HCT116 (cell line): ENCODE data around the gene GOLGA1. TPM values are rescaled to one million over a fixed set of nuclear protein-coding genes. Genes with fewer than 3 reads are reported as not detected.

Source experiments
- ATAC-seq: fragments of 200-7000 bp; cut with Tn5 transposase; 2 replicates; pipeline ENCODE4 v1.9.1; 2020; ENCODE audit warnings: mild to moderate bottlenecking, moderate library complexity
- BruUV-seq: library from RNA; stranded (reverse); fragments of 400-500 nt; replicated peaks from 2 replicates; lab custom pipeline; 2021; lab: Mats Ljungman, UMichigan
- CTCF ChIA-PET: fragments of 300-600 bp; sonication (Branson Sonifier 250); formaldehyde crosslinking; loops from one replicate; lab custom pipeline; 2021; ENCODE audit warnings: antibody characterized with exemption; lab: Charles Lee
- POLR2A ChIA-PET: fragments of 300-600, 350-600 bp; sonication (Branson Sonifier 250); formaldehyde crosslinking; loops from one replicate; lab custom pipeline; 2021; ENCODE audit warnings: antibody characterized with exemption; lab: Charles Lee
- RAD21 ChIA-PET, 2 experiments: fragments of 300-600 bp; sonication (Branson Sonifier 250); formaldehyde crosslinking; loops; one replicate each; lab custom pipeline; 2023; ENCODE audit warnings: low total read pairs in 2 of 2; ENCODE audit not compliant: uncharacterized antibody in 2 of 2, unreplicated experiment in 2 of 2, low non-redundant PET in 1 of 2; lab: Charles Lee
- DNase-seq: peaks from one replicate; pipeline ENCODE4 v3.0.0-alpha.2; 2010; ENCODE audit warnings: low read depth, low spot score
- H2AFZ ChIP-seq: fragments of 200-600 bp; shearing (Covaris generic), sonication (generic); 2 replicates; pipeline ENCODE4 v1.6.1; 2017; ENCODE audit warnings: low read depth, mixed run types, mixed read lengths, antibody characterized with exemption, low read length; ENCODE audit not compliant: poor library complexity, severe bottlenecking
- H3K27ac ChIP-seq: 2 replicates; pipeline ENCODE4 v1.5.1; 2012; ENCODE audit warnings: low read depth, low read length
- H3K27me3 ChIP-seq: fragments of 200-600 bp; sonication (generic); 2 replicates; pipeline ENCODE4 v1.6.1; 2016; ENCODE audit warnings: mixed run types, low read length, mixed read lengths; ENCODE audit not compliant: insufficient read depth
- H3K36me3 ChIP-seq, 2 experiments: fragments of 200-500 bp in 1 of 2; fragments of 200-600 bp in 1 of 2; sonication (Bioruptor generic) in 1 of 2; sonication (generic) in 1 of 2; 2 replicates each; pipeline versions ENCODE4 v1.5.1 to v1.6.1; 2014 to 2016; ENCODE audit warnings: low read length in 2 of 2, inconsistent platforms in 1 of 2, mixed read lengths in 1 of 2, mixed run types in 1 of 2; ENCODE audit not compliant: insufficient read depth in 2 of 2, control insufficient read depth in 1 of 2
- H3K4me1 ChIP-seq, 2 experiments: fragments of 200-600 bp in 1 of 2; sonication (generic) in 1 of 2; 2 replicates each; pipeline versions ENCODE4 v1.5.1 to v1.6.1; 2012 to 2017; ENCODE audit warnings: low read length in 2 of 2, inconsistent platforms in 1 of 2, mild to moderate bottlenecking in 1 of 2, mixed read lengths in 1 of 2, mixed run types in 1 of 2, moderate library complexity in 1 of 2; ENCODE audit not compliant: insufficient read depth in 2 of 2, control insufficient read depth in 1 of 2
- H3K4me2 ChIP-seq: fragments of 200-600 bp; sonication (generic); 2 replicates; pipeline ENCODE4 v1.6.1; 2017; ENCODE audit warnings: mixed run types, low read length, mixed read lengths
- H3K4me3 ChIP-seq, 2 experiments: fragments of 200-600 bp in 1 of 2; sonication (generic) in 1 of 2; replicated peaks in 1 of 2; 2 replicates each; pipeline ENCODE4 v1.5.1; 2011 to 2016; ENCODE audit warnings: low read length in 2 of 2, control low read depth in 1 of 2, low read depth in 1 of 2, mild to moderate bottlenecking in 1 of 2, mixed read lengths in 1 of 2, mixed run types in 1 of 2
- H3K79me2 ChIP-seq: fragments of 200-600 bp; sonication (generic); 2 replicates; pipeline ENCODE4 v1.6.1; 2017; ENCODE audit warnings: mild to moderate bottlenecking, mixed run types, low read length, moderate library complexity, mixed read lengths; ENCODE audit not compliant: insufficient read depth
- H3K9ac ChIP-seq: fragments of 200-600 bp; sonication (generic); 2 replicates; pipeline ENCODE4 v1.6.1; 2016; ENCODE audit warnings: low read length, mixed read lengths
- H3K9me2 ChIP-seq: fragments of 200-600 bp; sonication (generic), shearing (Covaris generic); 2 replicates; pipeline ENCODE4 v1.6.1; 2017; ENCODE audit warnings: mixed run types, mild to moderate bottlenecking, moderate library complexity; ENCODE audit not compliant: insufficient read depth
- H3K9me3 ChIP-seq, 2 experiments: fragments of 200-500 bp in 1 of 2; fragments of 200-600 bp in 1 of 2; sonication (Bioruptor generic) in 1 of 2; sonication (generic) in 1 of 2; 2 replicates each; pipeline ENCODE4 v1.6.1; 2014 to 2017; ENCODE audit warnings: low read length in 2 of 2, mixed read lengths in 2 of 2, inconsistent platforms in 1 of 2, low read depth in 1 of 2, mild to moderate bottlenecking in 1 of 2, mixed run types in 1 of 2, moderate library complexity in 1 of 2; ENCODE audit not compliant: control insufficient read depth in 1 of 2, insufficient read depth in 1 of 2
- H4K20me1 ChIP-seq: fragments of 200-600 bp; sonication (generic), shearing (Covaris generic); 2 replicates; pipeline ENCODE4 v1.6.1; 2017; ENCODE audit warnings: mixed run types, mild to moderate bottlenecking, moderate library complexity; ENCODE audit not compliant: insufficient read depth
- CTCF ChIP-seq, 3 experiments: fragments of 200-600 bp in 1 of 3; sonication (generic) in 1 of 3; IDR thresholded peaks in 2 of 3; conservative IDR thresholded peaks in 1 of 3; 2 replicates each; pipeline ENCODE4 v1.5.1; 2012 to 2017; ENCODE audit warnings: low read depth in 2 of 3, low read length in 2 of 3, antibody characterized with exemption in 1 of 3, borderline replicate concordance in 1 of 3, control low read depth in 1 of 3, mild to moderate bottlenecking in 1 of 3, mixed read lengths in 1 of 3, mixed run types in 1 of 3, moderate library complexity in 1 of 3; ENCODE audit not compliant: insufficient read depth in 1 of 3
- ELF1 ChIP-seq: IDR thresholded peaks from 2 replicates; pipeline ENCODE4 v1.6.1; 2012; ENCODE audit warnings: low read depth, borderline replicate concordance
- EZH2phosphoT487 ChIP-seq: fragments of 200-600 bp; IDR thresholded peaks from 2 replicates; pipeline ENCODE4 v1.6.1; 2018; ENCODE audit warnings: antibody characterized with exemption, borderline replicate concordance
- JUND ChIP-seq: IDR thresholded peaks from 2 replicates; pipeline ENCODE4 v1.6.1; 2012
- MAX ChIP-seq: IDR thresholded peaks from 2 replicates; pipeline ENCODE4 v1.6.1; 2012
- POLR2A ChIP-seq: IDR thresholded peaks from 2 replicates; pipeline ENCODE4 v1.7.0; 2011; ENCODE audit warnings: borderline replicate concordance; ENCODE audit not compliant: insufficient read depth, insufficient read length; ENCODE audit errors: extremely low read depth
- POLR2AphosphoS5 ChIP-seq: IDR thresholded peaks from 2 replicates; pipeline ENCODE4 v1.6.1; 2011; ENCODE audit warnings: mild to moderate bottlenecking, low read depth, low read length, moderate library complexity
- intact Hi-C: fragments of 100-400 bp; cut with micrococcal nuclease; formaldehyde crosslinking; loops from 2 replicates; pipeline ENCODE4 v1.10.0; 2022
- total RNA-seq: library from RNA; stranded (reverse); gene quantifications from one replicate; pipeline ENCODE4 v1.2.1, GENCODE V29; 2021; ENCODE audit not compliant: unreplicated experiment

Gene GOLGA1
- total RNA-seq, 1 experiment from 2014 or later: 13.1 TPM

- intact Hi-C loops: loop anchor here (1.0 to 10.0 kb wide), 4 partner anchors 39 to 437 kb away; partner anchors contain the start of gene PSMB7
- no peak overlapping the region for H3K9ac ChIP-seq
Observed at GRCh38 chr9:124852121-124852828, 88.6 kb downstream of the GOLGA1 start.

More at GRCh38 chr9:124852121-124852828, 88.6 kb downstream of the GOLGA1 start:
- peak overlapping the region; percentile 78 for H3K4me2 ChIP-seq
- BruUV-seq: no TSS peak
- ChIA-PET POLR2A (interaction anchor here (1.0 to 2.3 kb wide), 11 partner anchors 9 to 80 kb away, joined by 3 to 30 read pairs (median 5); partner anchors contain the start of genes ARPC5L, NR6A1, OLFML2A and RPL35), CTCF (interaction anchor here (0.6 to 11.7 kb wide), 34 partner anchors 10 to 526 kb away, joined by 3 to 601 read pairs (median 5); partner anchors contain the start of genes ARPC5L, NR6A1, OLFML2A and RPL35), RAD21 (interaction anchor here (0.5 to 3.3 kb wide), 18 partner anchors 10 to 291 kb away, joined by 3 to 49 read pairs (median 6); partner anchors contain the start of genes NR6A1 (in 2 of the 2), OLFML2A (in 2 of the 2), ARPC5L (in 1 of the 2) and RPL35 (in 1 of the 2))
- TF ChIP-seq CTCF (IDR thresholded peaks at IDR 0.05 in 2 of 3, conservative IDR thresholded peaks at IDR 0.05 in 1 of 3; ENCODE audit: borderline replicate concordance in 1 of 3, insufficient read depth in 1 of 3, low read depth in 2 of 3, low read length in 2 of 3) (no peak), MAX (no peak), JUND (no peak), EZH2phosphoT487 (no peak), POLR2A (no peak), POLR2AphosphoS5 (no peak), ELF1 (no peak)
- no peak for DNase-seq
- no peaks in the 10 kb centered on the region for H3K27me3 ChIP-seq
- ATAC-seq: no peak
- H3K27ac ChIP-seq: 0 out of 2 replicates have a peak overlapping the region, but pooled peaks have one; percentile 37
- H3K9me3 ChIP-seq: no peaks in the 10 kb centered on the region
- peak overlapping the region in 1 of 2 experiments; percentile 32; a peak in 1 of 4 replicates for H3K4me3 ChIP-seq
- H4K20me1 ChIP-seq: peaks cover 16% of the 10 kb centered on the region; the same call in 1 of the 2 replicates
- H3K36me3 ChIP-seq: peaks cover under 1 to 4% of the 10 kb centered on the region in 2 experiments; a peak in 2 of 4 replicates
- no peak overlapping the region for H2AFZ ChIP-seq
- H3K4me1 ChIP-seq: peaks cover 5 to 23% of the 10 kb centered on the region in 2 experiments; a peak in 3 of 4 replicates
- H3K9me2 ChIP-seq: no peaks in the 10 kb centered on the region
- H3K79me2 ChIP-seq: no peaks in the 10 kb centered on the region
